Tibial nerve (tissue), 4 donors: ENCODE data around the gene HNRNPD. TPM values are rescaled to one million over a fixed set of nuclear protein-coding genes. Genes with fewer than 3 reads are reported as not detected.
"Not testable (repeated sequence)": the region's sequence is repeated elsewhere in the genome, so short reads cannot be mapped to it uniquely, and the experiment has no call there.

Experiments used
- DNase-seq, 2 donors: peaks; one replicate each; pipeline ENCODE4 v3.0.0-alpha.2; 2019; ENCODE audit warnings: low spot score in 2 of 2
- H3K27ac ChIP-seq, 4 donors: fragments of 200-600 bp; sonication (generic) in 3 of 4; one replicate each; pipeline ENCODE4 v1.5.1; 2017 to 2019; ENCODE audit warnings: mild to moderate bottlenecking in 1 of 4
- H3K27me3 ChIP-seq, 2 donors: fragments of 200-600 bp; sonication (generic) in 1 of 2; one replicate each; pipeline versions ENCODE4 v1.5.1 to v1.6.0; 2017 to 2019
- H3K36me3 ChIP-seq, 3 donors: fragments of 200-600 bp; sonication (generic); one replicate each; pipeline ENCODE4 v1.5.1; 2018 to 2019
- H3K4me1 ChIP-seq, 4 donors: fragments of 200-600 bp; sonication (generic) in 3 of 4; one replicate each; pipeline ENCODE4 v1.5.1; 2017 to 2019
- H3K4me3 ChIP-seq, 4 donors: fragments of 200-600 bp; sonication (generic) in 3 of 4; one replicate each; pipeline ENCODE4 v1.5.1; 2017 to 2019; ENCODE audit warnings: mild to moderate bottlenecking in 1 of 4, moderate library complexity in 1 of 4
- H3K9me3 ChIP-seq, 4 donors: fragments of 200-600 bp; sonication (generic) in 3 of 4; one replicate each; pipeline ENCODE4 v1.5.1; 2017 to 2019
- CTCF ChIP-seq, 5 experiments: fragments of 200-600 bp in 3 of 5; fragments of 450-650 bp in 2 of 5; sonication (generic) in 3 of 5; IDR thresholded peaks; one replicate each; pipeline ENCODE4 v1.5.1; 2016 to 2019; ENCODE audit warnings: antibody characterized with exemption in 5 of 5, mild to moderate bottlenecking in 3 of 5, moderate library complexity in 2 of 5
- EP300 ChIP-seq, 2 donors: sonication (generic); formaldehyde crosslinking; IDR thresholded peaks; one replicate each; pipeline ENCODE4 v1.6.1; 2017; ENCODE audit warnings: antibody characterized with exemption in 2 of 2, mild to moderate bottlenecking in 1 of 2
- POLR2A ChIP-seq, 2 donors: fragments of 450-650 bp; IDR thresholded peaks; one replicate each; pipeline ENCODE4 v1.6.1; 2017; ENCODE audit warnings: antibody characterized with exemption in 2 of 2, mild to moderate bottlenecking in 2 of 2, moderate library complexity in 2 of 2
- WGBS, 2 donors: methylation state at CpG; one replicate each; pipeline ENCODE4 v1.1.5; 2018; 5-methylcytosine and 5-hydroxymethylcytosine counted together
- total RNA-seq, 4 donors: library from RNA; depleted of rRNA; stranded (reverse); fragments of >200 nt; gene quantifications; one replicate each; pipeline ENCODE4 v1.1.0, GENCODE V29; 2016

The HNRNPD gene
- total RNA-seq, 4 donors from 2014 or later = 69.9 to 98.5 (median 91.2) TPM

- DNase-seq = no peak
- peaks cover 0 to 57% (median 30%) of the 10 kb centered on the region in 4 donors for H3K4me1 ChIP-seq
- H3K9me3 ChIP-seq = no peaks in the 10 kb centered on the region
- H3K36me3 ChIP-seq = no peaks in the 10 kb centered on the region
- H3K27me3 ChIP-seq = no peaks in the 10 kb centered on the region
- peak overlapping the region; percentile 96 to 100 (median 99) for H3K27ac ChIP-seq
- peak overlapping the region; percentile 75 to 99 (median 90) for H3K4me3 ChIP-seq
- WGBS, 2 donors = 0 to 1% methylated on average over 25 to 41 of the region's 50 CpGs
- TF ChIP-seq POLR2A (IDR thresholded peaks at IDR 0.05) (no peak), CTCF (IDR thresholded peaks at IDR 0.05) (no peak)
Observed at GRCh38 chr4:82373486-82373815, 340 bp downstream of the HNRNPD start.

- Histone ChIP-seq H3K27me3 (no peaks in the 10 kb centered on the region), H3K9me3 (no peaks in the 10 kb centered on the region), H3K4me3 (peak overlapping the region; percentile 75 to 99 (median 90)), H3K36me3 (peaks cover 0 to 3% (median 0%) of the 10 kb centered on the region in 3 donors), H3K4me1 (peaks cover 0 to 64% (median 33%) of the 10 kb centered on the region in 4 donors), H3K27ac (peak overlapping the region; percentile 96 to 100 (median 99))
- 0% methylated on average over 37 of the region's 37 CpGs for WGBS, 2 donors
- no peak for TF ChIP-seq POLR2A (IDR thresholded peaks at IDR 0.05)
- no peak for TF ChIP-seq EP300 (IDR thresholded peaks at IDR 0.05)
- no peak for TF ChIP-seq CTCF (IDR thresholded peaks at IDR 0.05)
- peak; percentile 56 to 71 for DNase-seq
Observed at GRCh38 chr4:82372517-82373485, 990 bp downstream of the HNRNPD start.

- no peaks in the 10 kb centered on the region for H3K27me3 ChIP-seq
- peak overlapping the region in 2 of 4 donors; percentile 99 for H3K27ac ChIP-seq
- WGBS, 2 donors = 1 to 4% methylated on average over 8 of the region's 8 CpGs
- peaks cover 0 to 7% (median 0%) of the 10 kb centered on the region in 3 donors for H3K36me3 ChIP-seq
- no peak for DNase-seq
- peak overlapping the region; percentile 75 to 99 (median 90) for H3K4me3 ChIP-seq
- H3K9me3 ChIP-seq = no peaks in the 10 kb centered on the region
- no peak for TF ChIP-seq POLR2A (IDR thresholded peaks at IDR 0.05)
- no peak for TF ChIP-seq CTCF (IDR thresholded peaks at IDR 0.05)
- TF ChIP-seq EP300 (IDR thresholded peaks at IDR 0.05) = no peak
- H3K4me1 ChIP-seq = peaks cover 0 to 74% (median 42%) of the 10 kb centered on the region in 4 donors
Observed at GRCh38 chr4:82371497-82371896, 2.3 kb downstream of the HNRNPD start.

- H3K27me3 ChIP-seq = no peaks in the 10 kb centered on the region
- H3K4me3 ChIP-seq = no peak overlapping the region
- peaks cover 0 to 99% (median 56%) of the 10 kb centered on the region in 4 donors for H3K4me1 ChIP-seq
- H3K27ac ChIP-seq = peak overlapping the region in 1 of 4 donors; percentile 6
- no peaks in the 10 kb centered on the region for H3K9me3 ChIP-seq
- TF ChIP-seq CTCF (IDR thresholded peaks at IDR 0.05) = no peak
- TF ChIP-seq EP300 (IDR thresholded peaks at IDR 0.05) = no peak
- no peak for TF ChIP-seq POLR2A (IDR thresholded peaks at IDR 0.05)
- WGBS, 2 donors = 60 to 61% methylated on average over 5 of the region's 5 CpGs
- DNase-seq = no peak
- H3K36me3 ChIP-seq = peaks cover 0 to 7% (median 0%) of the 10 kb centered on the region in 3 donors
Observed at GRCh38 chr4:82367438-82368097, 6.2 kb downstream of the HNRNPD start.

GRCh38 chr4:82366431-82366830 lies 7.4 kb downstream of the HNRNPD start:
- WGBS, 2 donors = 96 to 97% methylated on average over 11 of the region's 11 CpGs
- peaks cover 0 to 100% (median 66%) of the 10 kb centered on the region in 4 donors for H3K4me1 ChIP-seq
- not testable (repeated sequence) for DNase-seq

More at GRCh38 chr4:82366431-82366830, 7.4 kb downstream of the HNRNPD start:
- H3K27me3 ChIP-seq, H3K9me3 ChIP-seq, H3K36me3 ChIP-seq, H3K4me3 ChIP-seq, H3K27ac ChIP-seq: not testable (repeated sequence)
